Activated T-helper 17 cell treated with anti-CD3 and anti-CD28 coated beads, Interleukin-2, amount 50 U/mL, for 72 hours (primary cell): ENCODE measurements around the gene RILPL1. TPM values are rescaled to one million over a fixed set of nuclear protein-coding genes. Genes with fewer than 3 reads are reported as not detected.
"Not testable (repeated sequence)": the region's sequence is repeated elsewhere in the genome, so short reads cannot be mapped to it uniquely, and the experiment has no call there.

Experiments
- ATAC-seq: fragments of 150-1000 bp; cut with Tn5 transposase; replicated peaks from 2 replicates; pipeline ENCODE4 v1.10.0; 2021; ENCODE audit warnings: mild to moderate bottlenecking, moderate library complexity
- H3K27ac Mint-ChIP-seq: one replicate; pipeline ENCODE4 v1.8.0; 2022; ENCODE audit warnings: mixed read lengths
- H3K27me3 Mint-ChIP-seq: one replicate; pipeline ENCODE4 v1.8.0; 2022; ENCODE audit warnings: mixed read lengths
- H3K36me3 Mint-ChIP-seq: one replicate; pipeline ENCODE4 v1.8.0; 2022; ENCODE audit warnings: low read depth, mild to moderate bottlenecking, mixed read lengths
- H3K4me1 Mint-ChIP-seq: one replicate; pipeline ENCODE4 v1.8.0; 2022; ENCODE audit warnings: mixed read lengths
- H3K4me3 Mint-ChIP-seq: one replicate; pipeline ENCODE4 v1.8.0; 2022; ENCODE audit warnings: mild to moderate bottlenecking, mixed read lengths
- H3K9me3 Mint-ChIP-seq: one replicate; pipeline ENCODE4 v1.8.0; 2022; ENCODE audit warnings: mixed read lengths
- total RNA-seq, 2 donors: library from RNA; stranded (reverse); gene quantifications; one replicate each; pipeline ENCODE4 v1.2.3, GENCODE V29; 2022

Gene RILPL1
- total RNA-seq, 2 donors from 2014 or later = 3.2 to 3.5 TPM

- H3K4me1 Mint-ChIP-seq = no peaks in the 10 kb centered on the region
- H3K27me3 Mint-ChIP-seq = peaks cover 3% of the 10 kb centered on the region
- ATAC-seq = no peak
- H3K4me3 Mint-ChIP-seq = no peak overlapping the region
- H3K36me3 Mint-ChIP-seq = no peaks in the 10 kb centered on the region
- no peak overlapping the region for H3K27ac Mint-ChIP-seq
- no peaks in the 10 kb centered on the region for H3K9me3 Mint-ChIP-seq
Observed at GRCh38 chr12:123543541-123543940, 10.0 kb upstream of the RILPL1 start.

- H3K36me3 Mint-ChIP-seq = no peaks in the 10 kb centered on the region
- H3K4me1 Mint-ChIP-seq = no peaks in the 10 kb centered on the region
- no peaks in the 10 kb centered on the region for H3K9me3 Mint-ChIP-seq
- ATAC-seq = no peak
- H3K27ac Mint-ChIP-seq = no peak overlapping the region
- H3K4me3 Mint-ChIP-seq = no peak overlapping the region
- peaks cover 3% of the 10 kb centered on the region for H3K27me3 Mint-ChIP-seq
Observed at GRCh38 chr12:123540899-123541662, 7.6 kb upstream of the RILPL1 start.

GRCh38 chr12:123535952-123536351 lies 2.4 kb upstream of the RILPL1 start:
- H3K9me3 Mint-ChIP-seq, ATAC-seq, H3K4me3 Mint-ChIP-seq, H3K4me1 Mint-ChIP-seq, H3K27me3 Mint-ChIP-seq, H3K36me3 Mint-ChIP-seq, H3K27ac Mint-ChIP-seq: not testable (repeated sequence)

GRCh38 chr12:123532808-123533649 lies 490 bp downstream of the RILPL1 start:
- Mint-ChIP-seq H3K4me1 (peaks cover 12% of the 10 kb centered on the region), H3K27ac (peak overlapping the region; percentile 74), H3K27me3 (no peaks in the 10 kb centered on the region), H3K4me3 (peak overlapping the region; percentile 77), H3K36me3 (no peaks in the 10 kb centered on the region), H3K9me3 (no peaks in the 10 kb centered on the region)
- ATAC-seq = peak; percentile 60

- Mint-ChIP-seq H3K27ac (peak overlapping the region; percentile 74), H3K4me1 (peaks cover 12% of the 10 kb centered on the region), H3K36me3 (no peaks in the 10 kb centered on the region), H3K27me3 (no peaks in the 10 kb centered on the region), H3K9me3 (no peaks in the 10 kb centered on the region), H3K4me3 (peak overlapping the region; percentile 77)
- ATAC-seq = no peak
Observed at GRCh38 chr12:123532019-123532418, 1.5 kb downstream of the RILPL1 start.

GRCh38 chr12:123531091-123531490 lies 2.4 kb downstream of the RILPL1 start:
- Mint-ChIP-seq H3K27ac (no peak overlapping the region), H3K4me3 (no peak overlapping the region), H3K36me3 (no peaks in the 10 kb centered on the region), H3K4me1 (peaks cover 12% of the 10 kb centered on the region), H3K27me3 (no peaks in the 10 kb centered on the region), H3K9me3 (no peaks in the 10 kb centered on the region)
- no peak for ATAC-seq

- Mint-ChIP-seq H3K9me3 (no peaks in the 10 kb centered on the region), H3K36me3 (no peaks in the 10 kb centered on the region), H3K4me1 (peaks cover 12% of the 10 kb centered on the region), H3K27ac (no peak overlapping the region), H3K4me3 (no peak overlapping the region), H3K27me3 (no peaks in the 10 kb centered on the region)
- peak; percentile 46 for ATAC-seq
Observed at GRCh38 chr12:123530668-123531067, 2.9 kb downstream of the RILPL1 start.

- Mint-ChIP-seq H3K4me3 (no peak overlapping the region), H3K36me3 (no peaks in the 10 kb centered on the region), H3K27me3 (no peaks in the 10 kb centered on the region), H3K4me1 (peaks cover 13% of the 10 kb centered on the region), H3K27ac (no peak overlapping the region), H3K9me3 (no peaks in the 10 kb centered on the region)
- ATAC-seq = no peak
Observed at GRCh38 chr12:123529686-123530085, 3.8 kb downstream of the RILPL1 start.

- H3K4me1 Mint-ChIP-seq = peaks cover 17% of the 10 kb centered on the region
- H3K27ac Mint-ChIP-seq = peak overlapping the region; percentile 71
- H3K4me3 Mint-ChIP-seq = no peak overlapping the region
- H3K9me3 Mint-ChIP-seq = no peaks in the 10 kb centered on the region
- H3K36me3 Mint-ChIP-seq = no peaks in the 10 kb centered on the region
- no peaks in the 10 kb centered on the region for H3K27me3 Mint-ChIP-seq
- no peak for ATAC-seq
Observed at GRCh38 chr12:123528858-123529257, 4.7 kb downstream of the RILPL1 start.

GRCh38 chr12:123526542-123527080 lies 6.9 kb downstream of the RILPL1 start:
- Mint-ChIP-seq H3K27ac (no peak overlapping the region), H3K27me3 (no peaks in the 10 kb centered on the region), H3K9me3 (no peaks in the 10 kb centered on the region), H3K36me3 (no peaks in the 10 kb centered on the region), H3K4me3 (no peak overlapping the region), H3K4me1 (peaks cover 11% of the 10 kb centered on the region)
- no peak for ATAC-seq

GRCh38 chr12:123524378-123524777 lies 9.1 kb downstream of the RILPL1 start:
- H3K36me3 Mint-ChIP-seq = no peaks in the 10 kb centered on the region
- no peaks in the 10 kb centered on the region for H3K9me3 Mint-ChIP-seq
- H3K4me3 Mint-ChIP-seq = no peak overlapping the region
- peaks cover 5% of the 10 kb centered on the region for H3K4me1 Mint-ChIP-seq
- H3K27me3 Mint-ChIP-seq = no peaks in the 10 kb centered on the region
- no peak for ATAC-seq
- H3K27ac Mint-ChIP-seq = no peak overlapping the region

- Mint-ChIP-seq H3K36me3 (peaks cover under 1% of the 10 kb centered on the region), H3K4me1 (peaks cover 5% of the 10 kb centered on the region), H3K27me3 (no peaks in the 10 kb centered on the region), H3K4me3 (no peak overlapping the region), H3K27ac (no peak overlapping the region), H3K9me3 (no peaks in the 10 kb centered on the region)
- no peak for ATAC-seq
Observed at GRCh38 chr12:123523518-123523917, 10.0 kb downstream of the RILPL1 start.

- no peaks in the 10 kb centered on the region for H3K9me3 Mint-ChIP-seq
- peaks cover 11% of the 10 kb centered on the region for H3K36me3 Mint-ChIP-seq
- H3K4me3 Mint-ChIP-seq = no peak overlapping the region
- peaks cover 5% of the 10 kb centered on the region for H3K4me1 Mint-ChIP-seq
- no peak for ATAC-seq
- no peaks in the 10 kb centered on the region for H3K27me3 Mint-ChIP-seq
- no peak overlapping the region for H3K27ac Mint-ChIP-seq
Observed at GRCh38 chr12:123522164-123522563, 11.4 kb downstream of the RILPL1 start.

- no peaks in the 10 kb centered on the region for H3K9me3 Mint-ChIP-seq
- H3K27ac Mint-ChIP-seq = no peak overlapping the region
- H3K4me3 Mint-ChIP-seq = no peak overlapping the region
- peaks cover 5% of the 10 kb centered on the region for H3K4me1 Mint-ChIP-seq
- peaks cover 17% of the 10 kb centered on the region for H3K36me3 Mint-ChIP-seq
- H3K27me3 Mint-ChIP-seq = no peaks in the 10 kb centered on the region
- ATAC-seq = no peak
Observed at GRCh38 chr12:123520567-123521474, 12.7 kb downstream of the RILPL1 start.
